NOMO-1 treated with dmso at 0.1 percent for 144 hours (cell line): ENCODE data around the gene DLX2.
A peak's percentile ranks its signal among the peaks of the same experiment; 100 is the strongest.
"Not testable (repeated sequence)": the region's sequence is repeated elsewhere in the genome, so short reads cannot be mapped to it uniquely, and the experiment has no call there.

Source experiments
- DNase-seq: peaks from one replicate; lab custom pipeline; 2025; ENCODE audit not compliant: unreplicated experiment; lab: John Stamatoyannopoulos, UW

DLX2 gene

DNA sequence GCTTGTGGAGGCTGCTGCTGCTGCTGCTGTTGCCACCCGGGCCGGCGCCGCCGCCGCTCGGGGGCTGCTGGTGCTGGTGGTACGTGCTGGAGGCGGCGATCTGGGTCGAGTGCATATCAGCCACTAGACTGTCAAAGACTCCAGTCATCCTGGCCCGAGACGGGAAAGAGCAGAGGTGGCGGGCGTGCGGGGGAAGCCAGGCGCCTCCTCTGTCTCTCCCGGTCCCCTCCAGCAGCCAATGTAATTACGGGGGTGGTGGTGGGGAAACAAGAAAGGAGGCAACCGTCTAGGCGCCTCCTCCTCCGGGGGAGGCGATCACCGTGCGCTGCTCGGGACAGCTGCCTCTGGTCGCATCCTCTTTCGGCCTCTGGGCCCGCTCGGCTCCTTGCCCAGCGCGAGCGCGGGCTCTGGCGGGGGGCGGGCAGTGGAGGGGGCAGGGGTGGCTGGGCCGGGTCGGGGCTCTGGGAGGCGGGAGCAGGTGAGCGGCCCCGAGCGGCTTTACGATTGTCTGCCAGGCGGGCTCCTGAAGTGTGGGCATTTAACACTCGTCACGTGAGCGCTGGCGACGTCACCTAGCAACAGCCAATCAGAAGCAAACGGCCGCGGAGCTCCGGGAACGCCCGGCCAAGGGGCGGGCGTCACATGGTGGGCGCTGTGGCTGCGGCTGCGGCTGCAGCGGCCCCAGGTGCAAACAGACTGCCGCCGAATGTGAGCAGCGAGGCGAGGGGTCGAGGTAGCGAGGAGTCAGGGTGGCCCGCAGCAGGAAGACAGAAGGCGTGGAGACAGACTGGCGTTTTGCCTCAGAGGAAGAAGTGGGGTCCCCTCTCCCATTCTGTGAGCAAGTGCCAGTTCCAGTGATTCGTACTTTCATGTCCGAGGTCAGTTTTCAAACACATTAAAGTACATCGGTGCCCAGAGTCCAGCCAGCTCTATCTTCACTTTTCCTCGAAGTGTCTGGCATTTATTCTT is at the start of gene DLX2:
Gene DLX2, minus strand, starts transcription at position 510 of the 969 bp plus-strand sequence. Its CDS starts 362 bp downstream, at position 148.
- peak; percentile 72 for DNase-seq

DNA sequence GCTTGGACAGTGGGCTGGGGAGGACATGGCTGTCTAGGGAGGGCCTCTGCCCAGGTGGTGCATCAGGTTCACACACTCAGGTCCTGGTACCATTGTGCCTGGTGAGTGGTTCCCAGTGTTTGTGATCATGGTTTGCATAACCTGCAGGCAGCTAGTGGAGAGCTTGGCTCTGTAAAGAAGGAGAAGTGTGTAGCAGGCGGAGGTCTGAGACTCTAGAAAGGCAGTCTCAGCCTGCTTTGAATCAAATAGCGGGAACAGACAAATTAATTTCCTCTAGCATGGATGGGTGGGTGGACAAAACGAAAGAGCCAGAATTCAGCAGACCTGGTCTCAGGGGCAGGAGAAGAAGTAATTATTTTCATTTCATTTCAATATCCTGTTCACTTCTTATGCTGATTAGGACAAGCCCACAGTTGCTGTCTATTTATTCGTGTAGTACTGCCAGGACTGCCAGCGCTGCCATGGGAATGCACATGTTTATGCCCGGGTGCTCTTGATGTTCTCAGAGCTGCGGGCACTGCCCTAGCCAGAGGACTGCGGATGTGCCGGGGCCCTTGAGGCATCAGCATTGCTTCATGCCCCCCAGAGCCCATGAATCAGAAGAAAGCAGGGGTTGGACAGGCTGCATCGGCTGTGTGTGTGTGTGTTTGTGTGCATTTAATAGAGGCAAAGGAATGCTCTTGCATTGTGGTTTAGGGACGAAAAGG is 45.4 kb upstream of the DLX2 start:
- no peak for DNase-seq

DNA sequence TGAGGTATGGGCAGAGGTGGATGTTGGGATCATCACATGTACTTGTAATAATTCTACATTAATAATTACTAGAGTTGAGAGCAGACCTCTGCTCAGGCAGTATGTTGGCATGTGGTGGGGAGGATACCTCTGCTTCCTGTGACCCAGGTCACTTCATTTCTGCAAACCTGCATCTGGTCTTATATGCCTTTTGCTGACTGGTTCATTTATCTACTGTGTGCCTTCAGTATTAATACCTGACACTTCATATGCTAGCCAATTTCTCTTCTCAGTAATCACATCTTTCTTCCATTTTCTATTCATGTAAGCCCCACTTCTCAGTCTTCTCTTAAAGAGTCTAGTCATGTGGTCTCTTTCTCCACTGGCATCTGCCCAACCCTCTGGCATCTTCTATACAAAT is 41.1 kb upstream of the DLX2 start:
- DNase-seq: no peak

DNA sequence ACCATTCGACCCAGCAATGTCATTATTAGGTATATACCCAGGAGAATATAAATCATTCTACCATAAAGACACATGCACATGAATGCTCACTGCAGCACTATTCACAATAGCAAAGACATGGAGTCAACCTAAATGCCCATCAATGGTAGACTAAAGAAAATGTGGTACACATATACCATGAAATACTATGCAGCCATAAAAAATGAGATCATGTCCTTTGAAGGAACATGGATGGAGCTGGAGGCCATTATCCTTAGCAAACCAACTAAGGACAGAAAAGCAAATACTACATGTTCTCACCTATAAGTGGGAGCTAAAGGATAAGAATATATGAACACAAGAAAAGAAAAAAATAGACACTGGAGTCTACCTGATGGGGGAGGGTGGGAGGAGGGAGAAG is 36.0 kb upstream of the DLX2 start:
- DNase-seq: not testable (repeated sequence)

DNA sequence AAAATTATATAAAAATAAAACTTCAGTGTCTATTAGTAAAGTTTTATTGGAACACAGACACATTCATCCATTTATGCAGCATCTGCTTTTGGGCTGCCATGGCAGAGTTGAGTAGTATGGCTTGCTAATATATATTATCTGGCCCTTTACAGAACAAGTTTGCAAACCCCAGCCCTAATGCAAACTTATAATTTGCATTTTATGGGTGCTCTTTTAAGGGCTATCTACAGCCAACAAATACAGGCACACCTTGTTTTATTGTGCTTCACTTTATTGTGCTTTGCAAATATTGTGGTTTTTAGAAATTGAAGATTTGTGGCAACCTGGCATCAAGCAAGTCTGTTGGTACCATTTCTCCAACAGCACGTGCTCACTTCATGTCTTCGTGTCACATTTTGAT is 35.2 kb upstream of the DLX2 start:
- no peak for DNase-seq

DNA sequence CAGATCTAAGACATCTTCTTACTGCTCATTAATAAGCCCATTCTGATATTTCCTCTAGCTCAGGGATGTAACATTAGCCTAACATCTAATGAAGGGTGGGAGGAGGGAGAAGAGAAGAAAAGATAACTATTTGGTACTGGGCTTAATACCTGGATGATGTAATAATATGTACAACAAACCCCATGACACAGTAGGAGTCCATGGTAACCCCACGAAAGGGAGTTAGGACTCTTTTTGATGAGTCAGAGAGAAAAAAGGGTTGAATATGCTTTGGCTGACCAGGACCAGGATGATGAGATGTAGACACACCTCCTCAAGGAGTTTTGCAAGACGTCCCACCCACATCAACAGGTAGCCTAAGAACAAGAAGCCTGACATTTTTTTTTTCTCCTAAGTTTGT is 34.4 kb upstream of the DLX2 start:
- no peak for DNase-seq

DNA sequence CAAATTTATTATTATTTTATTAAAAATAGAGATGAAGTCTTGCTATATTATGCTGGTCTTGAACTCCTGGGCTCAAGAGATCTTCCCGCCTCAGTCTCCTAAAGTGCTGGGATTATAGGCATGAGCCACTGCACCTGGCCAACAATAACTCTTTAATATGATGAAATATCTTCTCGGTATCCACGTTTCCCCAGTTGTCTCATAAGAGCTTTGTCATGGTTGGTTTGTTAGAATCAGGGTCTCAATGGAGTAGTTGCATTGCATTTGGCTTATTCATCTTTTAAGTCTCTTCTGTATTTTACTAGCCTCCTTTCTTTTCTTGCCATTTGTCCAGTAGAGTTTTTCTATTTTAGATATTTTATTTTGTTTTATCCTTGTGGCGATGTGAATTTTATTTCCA is 32.7 kb upstream of the DLX2 start:
- DNase-seq: no peak

DNA sequence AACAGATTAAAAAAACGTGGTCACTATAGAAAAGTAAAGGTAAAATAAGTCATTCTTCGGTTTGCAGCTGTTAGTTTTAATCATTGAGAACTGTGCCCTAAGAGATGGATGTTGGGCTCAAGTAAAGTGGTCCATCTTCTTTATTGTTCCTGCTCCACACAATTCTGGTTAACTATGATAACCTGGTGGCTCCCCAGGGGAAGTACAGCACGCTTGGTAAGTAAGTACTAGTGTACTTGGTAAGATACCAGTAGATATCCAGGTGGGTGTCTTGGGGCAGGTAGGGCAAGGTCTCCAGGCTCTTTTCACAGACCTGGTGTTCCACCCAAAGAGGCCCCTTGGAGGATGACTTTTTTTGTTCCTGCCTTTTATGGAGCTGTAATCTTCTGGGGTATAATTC is 31.6 kb upstream of the DLX2 start:
- no peak for DNase-seq

DNA sequence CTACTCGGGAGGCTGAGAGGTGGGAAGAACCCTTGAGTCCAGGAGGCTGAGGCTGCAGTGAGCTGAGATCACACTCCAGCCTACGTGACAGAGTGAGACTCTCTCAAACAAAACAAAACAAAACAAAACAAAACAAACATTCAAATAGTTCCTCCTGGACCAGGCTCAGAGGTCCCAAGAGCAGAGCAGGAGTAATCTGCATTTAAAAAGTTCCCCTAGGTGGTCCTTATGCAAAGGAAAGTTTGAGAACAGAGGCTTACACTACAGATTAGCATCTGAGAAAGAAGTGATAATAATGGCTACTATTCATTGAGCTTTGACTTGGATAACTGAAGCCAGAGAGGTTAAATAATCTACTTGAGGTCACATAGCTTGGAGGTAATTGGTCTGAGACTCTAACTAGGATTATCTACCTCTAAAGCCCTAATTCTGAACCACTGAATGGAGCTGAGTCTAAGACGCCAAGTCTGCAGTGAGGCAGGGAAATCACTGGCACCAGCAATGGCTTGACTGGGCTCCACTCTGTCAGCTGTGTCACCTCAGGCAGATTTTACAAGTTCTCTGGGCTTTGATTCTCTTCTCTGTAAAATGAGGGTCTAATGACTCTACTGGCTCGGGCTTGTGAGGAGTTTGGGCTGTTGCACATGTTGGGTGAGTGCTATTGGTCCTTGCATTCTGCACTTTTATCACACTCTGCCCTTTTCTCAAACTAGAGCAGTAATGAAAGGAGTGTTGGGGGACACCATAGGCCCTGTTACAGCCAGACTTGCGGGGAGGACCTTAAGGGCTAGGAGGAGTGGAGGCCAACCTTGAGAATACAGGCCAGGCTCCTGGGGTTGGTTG is 29.2 kb upstream of the DLX2 start:
- DNase-seq: no peak

DNA sequence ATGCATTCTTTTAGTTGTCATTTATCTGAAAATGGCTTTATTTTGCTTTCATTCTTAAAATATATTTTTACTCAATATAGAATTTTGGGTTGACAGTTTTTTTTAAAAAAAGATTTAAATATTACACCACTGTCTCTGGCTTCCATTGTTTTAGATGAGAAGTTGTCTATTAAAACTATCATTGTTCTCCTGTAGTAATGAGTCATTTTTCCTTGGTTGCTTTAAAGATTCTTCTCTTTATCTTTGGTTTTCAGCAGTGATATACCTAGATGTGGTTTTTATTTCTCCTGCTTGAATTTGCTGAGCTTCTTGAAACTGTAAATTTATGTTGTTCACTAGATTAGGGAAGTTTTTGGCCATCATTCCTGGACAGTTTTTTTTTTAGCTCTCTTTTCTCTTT is 26.7 kb upstream of the DLX2 start:
- no peak for DNase-seq

DNA sequence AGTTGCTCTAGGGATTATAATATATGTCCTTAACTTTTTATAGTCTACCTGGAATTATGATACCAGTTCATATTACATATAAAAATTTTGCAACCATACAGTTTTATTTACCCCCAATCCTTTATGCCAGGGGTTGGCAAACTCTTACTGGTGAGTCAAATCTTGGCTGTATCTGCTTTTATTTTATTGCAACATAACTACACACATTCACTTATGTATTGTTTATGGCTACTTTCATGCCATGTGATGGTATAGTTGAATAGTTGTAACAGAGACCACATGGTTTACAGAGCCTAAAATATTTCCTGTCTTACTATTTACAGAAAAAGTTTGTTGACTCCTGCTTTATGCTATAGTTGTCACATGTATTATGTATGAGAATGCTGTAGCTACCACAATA is 25.8 kb upstream of the DLX2 start:
- no peak for DNase-seq

DNA sequence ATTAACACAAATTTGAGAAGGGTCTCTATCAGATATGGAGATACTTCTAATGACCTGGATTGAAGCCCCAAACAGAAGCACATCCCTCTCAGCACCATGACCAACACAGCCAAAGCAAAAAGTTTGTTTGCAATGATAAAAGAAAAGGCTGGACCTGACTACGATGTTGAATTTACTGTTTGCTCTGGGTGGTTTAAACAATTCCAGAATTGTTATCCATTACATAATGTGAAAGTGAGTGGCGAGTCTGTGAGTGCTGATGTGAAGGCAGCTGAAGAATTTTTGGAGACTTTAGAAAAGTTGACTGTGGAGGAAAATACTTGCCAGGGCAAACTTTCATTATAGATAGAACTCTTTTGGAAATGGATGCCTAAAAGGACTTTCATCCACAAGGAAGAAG is 17.4 kb upstream of the DLX2 start:
- DNase-seq: no peak

DNA sequence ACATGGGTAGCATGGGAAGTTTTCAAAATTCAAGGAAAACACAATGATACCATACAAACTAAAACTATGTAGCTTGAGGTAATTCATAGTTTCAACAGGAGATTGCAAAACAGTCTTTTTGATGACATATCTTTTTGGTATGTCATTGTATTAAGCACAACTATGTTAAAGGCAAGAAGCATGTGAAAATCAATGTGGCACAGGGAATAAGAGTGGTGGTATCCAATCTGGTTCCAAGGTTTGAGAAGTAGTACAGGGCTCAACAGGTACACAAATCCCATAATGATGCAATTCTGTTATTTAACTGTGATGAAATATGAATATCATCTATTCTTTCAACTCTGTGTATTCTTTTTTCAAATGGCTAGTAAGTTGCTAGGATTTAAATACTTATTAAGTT is 16.4 kb upstream of the DLX2 start:
- DNase-seq: no peak

DNA sequence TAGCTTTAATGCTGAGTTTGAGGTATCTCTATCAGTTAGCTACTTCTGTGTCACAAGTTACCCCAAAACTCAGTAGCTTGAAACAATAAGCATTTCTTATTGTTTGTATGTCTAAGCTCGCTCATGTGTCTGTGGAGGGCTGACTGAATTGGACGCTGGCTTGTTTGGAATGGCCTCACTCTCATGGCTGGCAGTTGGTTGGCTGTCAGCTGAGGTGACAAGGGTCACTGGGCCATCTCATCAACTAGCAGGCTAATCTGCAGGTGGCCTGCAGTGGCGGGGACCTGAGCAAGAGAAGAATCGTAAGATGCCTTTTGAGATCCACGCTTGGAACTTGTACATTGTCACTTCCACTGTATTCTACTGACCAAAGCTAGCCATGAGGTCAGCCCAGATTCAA is 13.4 kb upstream of the DLX2 start:
- no peak for DNase-seq

DNA sequence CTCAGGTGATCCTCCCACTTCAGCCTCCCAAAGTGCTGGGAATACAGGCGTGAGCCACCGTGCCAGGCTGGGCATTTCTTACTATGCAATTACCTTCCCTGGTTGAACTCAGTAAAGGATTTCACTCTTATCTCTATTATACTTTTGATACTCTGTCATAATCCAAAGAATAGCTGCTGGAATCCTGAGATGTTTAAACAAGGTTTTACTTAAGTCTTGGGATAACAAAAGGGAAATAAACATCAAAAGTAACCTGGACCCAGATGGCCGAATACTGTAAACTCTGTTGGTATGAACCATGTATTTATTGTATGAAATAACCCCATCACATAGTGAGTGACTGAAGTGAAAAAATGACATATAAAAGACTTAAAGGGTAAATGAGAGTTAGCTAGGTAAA is 11.9 kb upstream of the DLX2 start:
- DNase-seq: no peak

DNA sequence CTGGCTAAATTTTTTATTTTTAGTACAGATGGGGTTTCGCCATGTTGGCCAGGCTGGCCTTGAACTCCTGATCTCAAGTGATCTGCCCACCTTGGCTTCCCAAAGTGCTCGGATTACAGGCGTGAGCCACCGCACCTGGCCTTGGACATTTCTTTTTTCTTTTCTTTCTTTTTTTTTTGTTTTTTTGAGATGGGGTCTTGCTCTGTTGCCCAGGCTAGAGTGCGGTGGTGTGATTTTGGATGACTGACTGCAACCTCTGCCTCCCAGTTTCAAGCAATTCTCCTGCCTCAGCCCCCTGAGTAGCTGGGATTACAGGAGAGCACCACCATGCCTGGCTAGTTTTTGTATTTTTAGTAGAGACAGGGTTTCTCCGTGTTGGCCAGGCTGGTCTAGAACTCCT is 11.5 kb upstream of the DLX2 start:
- DNase-seq: not testable (repeated sequence)

DNA sequence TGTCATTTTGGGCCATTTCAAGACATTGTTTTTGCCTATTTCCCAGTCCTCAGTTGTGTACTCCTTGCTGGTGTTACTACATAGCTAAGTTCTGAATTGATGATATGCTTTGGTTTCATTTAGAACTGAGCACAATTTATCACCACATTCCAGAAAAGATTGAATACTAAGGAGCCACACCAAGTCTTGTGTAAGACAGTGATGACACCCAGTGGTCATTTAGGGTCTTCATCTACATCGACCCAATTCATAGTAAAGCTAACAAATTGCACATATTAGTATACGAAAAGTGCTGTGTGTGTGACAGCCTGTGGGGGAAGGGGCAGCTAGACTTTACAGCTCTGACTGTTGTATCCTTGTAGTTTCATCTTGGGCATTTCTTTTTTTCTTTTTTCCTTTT is 10.9 kb upstream of the DLX2 start:
- no peak for DNase-seq

DNA sequence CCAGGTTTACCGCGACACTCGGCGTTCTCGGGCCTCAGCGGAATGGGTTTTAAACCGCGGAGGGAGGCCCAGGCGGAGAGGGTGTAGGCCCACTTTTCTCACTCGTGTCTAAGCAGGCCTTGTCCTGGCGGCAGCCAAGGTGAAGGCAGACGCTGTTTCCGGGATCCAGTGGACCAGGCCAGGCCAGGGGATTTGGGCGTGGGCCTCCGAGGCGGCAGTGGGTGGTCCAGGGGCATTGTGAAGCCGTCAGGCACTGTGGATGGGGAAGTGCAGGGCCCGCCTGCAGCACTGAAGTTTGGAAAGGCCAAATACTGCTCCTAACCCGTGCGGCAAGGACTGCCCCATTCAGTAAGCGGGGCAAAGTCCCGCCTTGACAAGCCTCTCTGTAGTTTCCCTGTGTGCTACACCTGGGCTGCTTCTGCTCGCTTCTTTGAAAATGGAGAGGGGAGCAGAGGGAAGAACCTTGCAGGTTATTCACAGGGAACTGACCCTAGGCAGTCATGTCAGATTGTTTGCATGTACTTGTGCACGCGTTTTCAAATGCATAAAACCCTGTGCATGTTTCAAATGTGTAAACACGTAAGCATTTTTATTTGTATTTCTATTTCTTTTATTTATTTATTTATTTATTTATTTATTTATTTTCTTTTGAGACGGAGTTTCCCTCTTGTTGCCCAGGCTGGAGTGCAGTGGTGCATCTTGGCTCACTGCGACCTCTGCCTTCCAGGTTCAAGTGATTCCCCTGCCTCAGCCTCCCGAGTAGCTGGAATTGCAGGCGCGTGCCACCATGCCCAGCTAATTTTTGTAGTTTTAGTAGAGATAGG is 7.5 kb upstream of the DLX2 start:
- no peak for DNase-seq

DNA sequence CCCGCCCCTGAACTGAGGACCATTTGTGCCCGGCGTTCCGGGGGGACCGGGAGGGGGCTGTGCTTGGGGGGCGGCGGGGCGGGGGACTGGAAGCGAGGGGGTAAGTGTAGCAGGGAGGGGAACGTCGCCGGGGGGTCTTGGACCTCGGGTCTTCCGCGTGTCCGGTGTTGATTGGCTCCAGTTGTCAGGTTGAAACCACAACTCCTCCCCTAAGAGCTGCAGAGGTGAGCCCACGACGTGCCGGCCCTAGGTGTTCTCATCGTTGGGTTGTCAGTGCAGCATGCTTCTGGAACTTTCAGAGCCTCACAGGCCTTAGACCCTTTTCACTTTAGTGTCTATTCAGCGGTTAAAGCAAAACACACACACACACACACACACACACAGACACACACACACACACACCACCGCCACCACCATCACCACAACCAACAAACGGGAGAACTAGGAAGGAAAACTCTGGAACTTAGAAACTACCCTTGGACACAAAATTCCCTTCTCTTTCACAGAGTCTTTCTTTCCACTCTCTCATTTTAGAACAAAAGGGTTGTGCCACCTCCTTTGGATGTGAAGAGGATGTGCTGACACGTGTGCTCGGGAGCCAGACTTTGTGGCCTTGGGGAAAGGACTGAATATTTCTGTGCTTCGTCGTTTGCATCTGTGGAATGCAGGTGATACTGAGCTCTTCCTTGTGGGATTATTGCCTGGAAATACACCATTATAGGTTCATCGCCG is 6.7 kb upstream of the DLX2 start:
- DNase-seq: no peak

DNA sequence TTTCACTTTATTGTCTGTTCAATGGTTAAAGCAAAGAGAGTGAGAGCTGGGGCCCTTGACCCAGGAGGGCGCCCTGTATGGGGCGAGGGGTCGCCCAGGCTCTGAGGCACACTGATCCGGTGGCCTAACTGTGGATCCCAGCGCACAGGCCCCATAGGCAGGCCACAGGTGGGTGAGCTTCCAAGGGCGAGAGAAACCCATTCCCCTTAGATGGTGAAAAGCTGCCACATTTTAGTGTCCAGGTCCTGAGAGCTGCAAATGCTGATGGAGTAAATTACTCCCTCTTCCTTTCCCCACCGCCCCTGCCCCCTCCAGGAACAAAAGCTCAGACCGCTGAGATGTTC is 5.9 kb upstream of the DLX2 start:
- DNase-seq: no peak
